ENCODE data around the gene MSANTD1. TPM values are rescaled to one million over a fixed set of nuclear protein-coding genes. Genes with fewer than 3 reads are reported as not detected.
"Not testable (repeated sequence)": the region's sequence is repeated elsewhere in the genome, so short reads cannot be mapped to it uniquely, and the experiment has no call there.

Gene MSANTD1
- total and polyA plus RNA-seq, 8 donors, result 0.54 to 2.9 (median 1.0) TPM

DNA sequence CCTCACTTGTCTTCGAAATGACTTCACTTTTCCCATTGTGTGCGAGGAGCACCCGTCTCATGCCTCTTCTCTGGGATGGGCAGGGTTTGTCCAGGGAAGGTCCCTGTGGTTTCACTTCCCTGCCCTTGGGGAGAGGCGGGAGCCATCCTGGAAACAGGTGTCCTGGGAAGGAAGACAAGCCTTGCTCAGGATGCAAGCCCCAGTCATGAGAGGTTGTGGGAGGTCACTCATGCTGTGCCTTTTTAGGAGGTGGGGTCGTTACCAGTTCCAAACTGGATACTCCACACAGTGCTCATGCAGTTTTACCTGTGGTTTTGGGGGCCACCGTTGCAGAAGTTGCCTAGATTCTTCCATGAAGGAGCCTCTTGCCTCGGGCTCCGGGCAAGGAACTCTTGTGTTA is 47.7 kb downstream of the MSANTD1 start:
- ATAC-seq (no peak), DNase-seq (no peak), FAIRE-seq (no peak)
- TF ChIP-seq, protein P1, sequence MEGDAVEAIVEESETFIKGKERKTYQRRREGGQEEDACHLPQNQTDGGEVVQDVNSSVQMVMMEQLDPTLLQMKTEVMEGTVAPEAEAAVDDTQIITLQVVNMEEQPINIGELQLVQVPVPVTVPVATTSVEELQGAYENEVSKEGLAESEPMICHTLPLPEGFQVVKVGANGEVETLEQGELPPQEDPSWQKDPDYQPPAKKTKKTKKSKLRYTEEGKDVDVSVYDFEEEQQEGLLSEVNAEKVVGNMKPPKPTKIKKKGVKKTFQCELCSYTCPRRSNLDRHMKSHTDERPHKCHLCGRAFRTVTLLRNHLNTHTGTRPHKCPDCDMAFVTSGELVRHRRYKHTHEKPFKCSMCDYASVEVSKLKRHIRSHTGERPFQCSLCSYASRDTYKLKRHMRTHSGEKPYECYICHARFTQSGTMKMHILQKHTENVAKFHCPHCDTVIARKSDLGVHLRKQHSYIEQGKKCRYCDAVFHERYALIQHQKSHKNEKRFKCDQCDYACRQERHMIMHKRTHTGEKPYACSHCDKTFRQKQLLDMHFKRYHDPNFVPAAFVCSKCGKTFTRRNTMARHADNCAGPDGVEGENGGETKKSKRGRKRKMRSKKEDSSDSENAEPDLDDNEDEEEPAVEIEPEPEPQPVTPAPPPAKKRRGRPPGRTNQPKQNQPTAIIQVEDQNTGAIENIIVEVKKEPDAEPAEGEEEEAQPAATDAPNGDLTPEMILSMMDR (IDR thresholded peaks at IDR 0.05), result no peak
- Histone ChIP-seq H3K4me3 (no peak overlapping the region), H3K27ac (no peak overlapping the region), H3K36me3 (no peaks in the 10 kb centered on the region), H3K27me3 (no peaks in the 10 kb centered on the region), H3K4me1 (no peaks in the 10 kb centered on the region), H3K9me3 (no peaks in the 10 kb centered on the region)
- intact Hi-C loops (cut with DNase I), result no loop called here
- WGBS, 2 donors, result 91 to 94% methylated on average over 8 of the region's 8 CpGs

DNA sequence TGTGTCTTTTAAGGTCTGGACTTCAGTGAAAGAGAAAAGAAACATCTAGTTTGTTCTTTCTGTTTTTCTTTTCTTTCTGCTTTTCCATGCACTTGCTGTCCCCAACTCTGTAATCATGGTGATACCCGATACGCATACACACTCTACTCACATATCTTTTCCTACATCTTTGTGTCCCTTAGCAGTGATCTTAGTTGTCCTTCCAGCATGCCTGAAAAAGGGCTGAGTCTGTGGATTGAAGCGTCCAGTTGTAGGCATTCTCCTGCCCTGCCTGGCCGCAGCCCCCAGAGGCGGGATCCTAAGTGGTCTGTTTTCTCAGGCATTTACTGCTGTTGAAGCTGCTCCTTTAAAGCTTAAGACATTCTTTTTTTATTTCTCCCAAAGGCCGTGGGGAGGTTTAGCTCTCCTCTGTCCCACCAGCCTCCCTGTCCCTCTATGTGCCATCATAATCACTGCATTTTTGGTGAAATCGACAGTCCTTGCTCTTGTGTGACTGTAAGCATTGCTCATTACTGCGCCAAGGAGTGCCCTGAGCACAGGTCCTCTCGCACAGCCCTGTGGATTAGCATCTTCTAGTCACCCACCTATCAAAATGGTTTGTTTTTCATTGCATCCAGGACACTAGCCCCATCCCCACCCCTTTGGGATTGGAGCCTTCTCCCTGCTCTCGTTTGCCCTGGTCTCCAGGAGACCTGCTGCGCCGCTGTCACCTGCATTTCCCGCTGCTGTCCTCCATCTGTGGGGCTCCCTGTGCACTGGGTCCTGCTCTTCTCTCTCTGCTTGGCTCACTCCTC is 48.3 kb downstream of the MSANTD1 start:
- no peak for FAIRE-seq
- no peaks in the 10 kb centered on the region for H3K36me3 ChIP-seq
- ATAC-seq, result no peak
- intact Hi-C loops (cut with DNase I), result no loop called here
- TF ChIP-seq, protein P1 (IDR thresholded peaks at IDR 0.05), result no peak
- 93 to 94% methylated on average over 13 of the region's 13 CpGs for WGBS, 2 donors
- no peaks in the 10 kb centered on the region for H3K9me3 ChIP-seq
- H3K27me3 ChIP-seq, result no peaks in the 10 kb centered on the region
- no peak overlapping the region for H3K27ac ChIP-seq
- H3K4me3 ChIP-seq, result no peak overlapping the region
- DNase-seq, result no peak
- H3K4me1 ChIP-seq, result peaks cover 0 to 4% (median 0%) of the 10 kb centered on the region in 3 donors

DNA sequence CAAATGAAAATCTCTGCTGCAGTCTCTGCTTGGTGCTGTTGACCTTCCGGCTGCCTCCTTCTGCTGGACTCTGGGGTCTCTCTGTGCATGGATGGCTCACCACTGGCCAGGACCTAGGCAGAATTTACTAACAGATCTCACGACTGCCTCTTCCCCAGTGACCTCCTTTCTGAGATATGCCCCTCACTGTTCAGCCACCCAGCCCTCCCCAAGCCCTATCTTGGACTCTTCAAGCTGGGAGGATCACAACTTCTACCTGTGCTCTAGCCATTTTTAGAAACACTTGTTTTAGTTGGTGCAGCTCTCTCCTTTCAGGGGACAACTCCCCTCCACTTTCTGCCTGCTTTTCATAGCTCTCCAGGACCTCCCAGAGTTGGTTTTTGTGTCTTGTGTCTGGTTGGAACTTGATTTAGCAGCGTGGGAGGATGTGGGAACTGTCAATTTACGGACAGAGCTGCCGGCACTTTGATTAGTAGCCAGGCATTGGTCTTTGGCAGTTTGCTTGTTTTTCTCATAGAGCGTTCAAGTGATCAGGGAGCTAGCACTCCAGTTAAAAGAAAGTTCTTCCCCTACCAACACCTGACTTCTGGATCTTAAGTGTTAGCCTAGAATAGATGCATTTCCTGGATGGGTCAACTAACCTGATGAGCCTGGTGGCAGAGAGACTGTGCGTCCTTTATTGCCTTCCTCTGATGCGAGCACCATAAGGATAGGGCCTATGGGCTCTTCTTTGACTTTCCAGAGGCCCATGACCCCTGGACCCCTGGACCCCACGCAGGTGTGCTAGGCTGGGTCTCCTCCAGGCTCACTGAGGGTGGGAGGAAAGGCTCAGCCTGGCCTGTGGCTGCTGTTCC is 50.4 kb downstream of the MSANTD1 start:
- FAIRE-seq, result no peak
- WGBS, 2 donors, result 81 to 82% methylated on average over 9 of the region's 9 CpGs
- H3K4me3 ChIP-seq, result no peak overlapping the region
- ATAC-seq, result no peak
- H3K36me3 ChIP-seq, result no peaks in the 10 kb centered on the region
- peak in 1 of 6 donors; percentile 1 for DNase-seq
- TF ChIP-seq, protein P1 (IDR thresholded peaks at IDR 0.05), result no peak
- H3K27me3 ChIP-seq, result no peaks in the 10 kb centered on the region
- intact Hi-C loops (cut with DNase I), result no loop called here
- peaks cover 0 to 5% (median 0%) of the 10 kb centered on the region in 3 donors for H3K4me1 ChIP-seq
- H3K9me3 ChIP-seq, result no peaks in the 10 kb centered on the region
- H3K27ac ChIP-seq, result no peak overlapping the region

DNA sequence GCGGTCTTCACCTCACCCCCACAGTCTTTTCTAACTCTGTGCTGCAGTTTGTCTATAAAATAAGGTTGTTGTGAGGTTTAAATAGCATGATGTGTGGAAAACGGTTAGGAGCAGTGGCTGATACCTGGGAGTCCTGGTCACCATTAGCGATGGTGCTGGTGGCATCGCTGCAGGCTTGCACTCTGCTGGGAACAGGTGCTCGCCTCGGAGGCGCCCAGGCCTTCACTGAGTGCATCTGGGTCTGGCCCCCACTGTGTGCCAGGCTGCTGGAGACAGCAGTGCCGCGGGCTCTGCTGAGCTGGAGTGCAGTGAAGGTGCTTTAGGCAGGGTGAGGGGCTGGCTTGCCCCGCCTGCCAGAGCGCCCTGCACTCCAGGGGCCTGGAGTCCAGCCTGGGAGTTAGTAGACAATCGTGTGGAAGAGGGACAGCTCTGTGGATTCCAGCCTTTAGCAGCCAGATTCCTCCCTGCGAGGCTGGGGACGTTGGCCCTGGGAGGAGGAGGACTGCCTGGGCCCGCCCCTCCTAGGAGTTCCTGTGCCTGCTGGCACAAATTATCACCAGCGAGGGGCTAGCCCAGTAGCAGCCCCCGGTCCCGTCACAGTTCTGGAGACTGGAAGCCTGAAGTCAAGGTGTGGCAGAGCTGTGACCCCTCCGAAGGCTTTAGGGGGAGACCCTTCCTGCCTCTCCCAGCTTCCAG is 51.2 kb downstream of the MSANTD1 start:
- H3K4me3 ChIP-seq, result no peak overlapping the region
- TF ChIP-seq, protein P1 (IDR thresholded peaks at IDR 0.05), result no peak
- intact Hi-C loops (cut with DNase I), result no loop called here
- no peaks in the 10 kb centered on the region for H3K9me3 ChIP-seq
- ATAC-seq, result no peak
- DNase-seq, result peak in 1 of 6 donors; percentile 8
- no peaks in the 10 kb centered on the region for H3K27me3 ChIP-seq
- no peaks in the 10 kb centered on the region for H3K36me3 ChIP-seq
- H3K4me1 ChIP-seq, result peaks cover 0 to 5% (median 0%) of the 10 kb centered on the region in 3 donors
- H3K27ac ChIP-seq, result no peak overlapping the region
- no peak for FAIRE-seq
- 93 to 95% methylated on average over 18 to 19 of the region's 19 CpGs for WGBS, 2 donors

DNA sequence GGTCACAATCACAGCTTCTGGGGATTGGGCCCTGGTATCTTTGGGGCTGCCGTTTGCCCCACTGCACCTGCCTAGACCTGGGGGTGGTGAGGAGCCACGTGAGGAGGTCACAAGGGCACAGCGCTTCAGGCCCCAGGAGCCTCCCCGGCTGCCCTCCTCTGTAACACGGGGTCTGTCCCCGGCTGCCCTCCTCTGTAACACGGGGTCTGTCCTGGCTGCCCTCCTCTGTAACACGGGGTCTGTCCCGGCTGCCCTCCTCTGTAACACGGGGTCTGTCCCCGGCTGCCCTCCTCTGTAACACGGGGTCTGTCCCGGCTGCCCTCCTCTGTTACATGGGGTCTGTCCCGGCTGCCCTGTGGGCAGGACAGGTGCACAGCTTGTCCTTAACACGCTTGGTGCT is 51.9 kb downstream of the MSANTD1 start:
- H3K27ac ChIP-seq; ATAC-seq; H3K27me3 ChIP-seq; intact Hi-C loops (cut with DNase I); H3K4me3 ChIP-seq; H3K9me3 ChIP-seq; FAIRE-seq; H3K36me3 ChIP-seq; H3K4me1 ChIP-seq: not testable (repeated sequence)
- 90% methylated on average over 15 of the region's 15 CpGs for WGBS, 2 donors
- DNase-seq, result peak in 1 of 6 donors; percentile 2

All from pancreas (tissue), 10 donors.